Lower leg skin (tissue), 4 donors: ENCODE results near the gene HTR3E. TPM values are rescaled to one million over a fixed set of nuclear protein-coding genes. Genes with fewer than 3 reads are reported as not detected.

Experiments used
- DNase-seq, 2 donors: peaks; one replicate each; pipeline ENCODE4 v3.0.0-alpha.2; 2019; ENCODE audit warnings: low spot score in 2 of 2
- H3K4me3 ChIP-seq: fragments of 200-600 bp; sonication (generic); 2 replicates; pipeline ENCODE4 v1.5.1; 2017; ENCODE audit warnings: mild to moderate bottlenecking, low read depth; ENCODE audit not compliant: poor library complexity, severe bottlenecking
- CTCF ChIP-seq, 3 donors: fragments of 450-650 bp; IDR thresholded peaks; one replicate each; pipeline ENCODE4 v1.5.1; 2016; ENCODE audit warnings: antibody characterized with exemption in 3 of 3, mild to moderate bottlenecking in 3 of 3, moderate library complexity in 2 of 3
- POLR2A ChIP-seq, 2 donors: fragments of 450-650 bp; IDR thresholded peaks; one replicate each; pipeline ENCODE4 v1.6.1; 2016 to 2017; ENCODE audit warnings: antibody characterized with exemption in 2 of 2, mild to moderate bottlenecking in 1 of 2, moderate library complexity in 1 of 2
- WGBS, 2 donors: methylation state at CpG; one replicate each; pipeline ENCODE4 v1.1.5; 2018; 5-methylcytosine and 5-hydroxymethylcytosine counted together
- intact Hi-C: fragments of 100-400 bp; cut with DNase I; formaldehyde crosslinking; loops from one replicate; pipeline ENCODE4 v1.15.0; 2023; ENCODE audit warnings: low total_unique reads
- total RNA-seq, 4 donors: library from RNA; depleted of rRNA; stranded (reverse); fragments of >200 nt; gene quantifications; one replicate each; pipeline ENCODE4 v1.1.0, GENCODE V29; 2016

The HTR3E gene
- total RNA-seq, 4 donors from 2014 or later = not detected

GRCh38 chr3:184092199-184092598, 4.7 kb upstream of the HTR3E start:
- H3K4me3 ChIP-seq = no peak overlapping the region
- 90 to 92% methylated on average over 3 of the region's 3 CpGs for WGBS, 2 donors
- intact Hi-C loops = no loop called here
- DNase-seq = no peak
- no peak for TF ChIP-seq POLR2A (IDR thresholded peaks at IDR 0.05)
- TF ChIP-seq CTCF (IDR thresholded peaks at IDR 0.05) = no peak

GRCh38 chr3:184097556-184097955, 692 bp downstream of the HTR3E start:
- WGBS, 2 donors = 80 to 83% methylated on average over 6 of the region's 6 CpGs
- TF ChIP-seq CTCF (IDR thresholded peaks at IDR 0.05) = no peak
- no peak for TF ChIP-seq POLR2A (IDR thresholded peaks at IDR 0.05)
- intact Hi-C loops = no loop called here

GRCh38 chr3:184099806-184100686, 3.2 kb downstream of the HTR3E start:
- intact Hi-C loops = no loop called here
- WGBS, 2 donors = 59 to 66% methylated on average over 24 of the region's 24 CpGs
- no peak for DNase-seq
- no peak overlapping the region for H3K4me3 ChIP-seq
- TF ChIP-seq POLR2A (IDR thresholded peaks at IDR 0.05) = no peak
- TF ChIP-seq CTCF (IDR thresholded peaks at IDR 0.05) = no peak

More at GRCh38 chr3:184097556-184097955, 692 bp downstream of the HTR3E start:
- H3K4me3 ChIP-seq = no peak overlapping the region
- no peak for DNase-seq

GRCh38 chr3:184110316-184110725, 13.5 kb downstream of the HTR3E start:
- no peak overlapping the region for H3K4me3 ChIP-seq
- DNase-seq = no peak
- no peak for TF ChIP-seq CTCF (IDR thresholded peaks at IDR 0.05)
- no peak for TF ChIP-seq POLR2A (IDR thresholded peaks at IDR 0.05)
- 57 to 59% methylated on average over 7 of the region's 7 CpGs for WGBS, 2 donors
- intact Hi-C loops = no loop called here

- intact Hi-C loops = no loop called here
- TF ChIP-seq CTCF (IDR thresholded peaks at IDR 0.05) = no peak
- TF ChIP-seq POLR2A (IDR thresholded peaks at IDR 0.05) = no peak
- no peak for DNase-seq
- WGBS, 2 donors = 86 to 91% methylated on average over 4 of the region's 4 CpGs
- H3K4me3 ChIP-seq = no peak overlapping the region
These were observed 19.2 kb downstream of the HTR3E start for GRCh38 chr3:184116017-184116416.
